ENCODE data around the gene ZYX.

GRCh38 chr7:143431109-143431508 is 50.0 kb downstream of the ZYX start:
- TF ChIP-seq AHR (CRISPR knock-in tag; IDR thresholded peaks at IDR 0.05) (no peak), POLR2AphosphoS5 (IDR thresholded peaks at IDR 0.05; ENCODE audit: low read depth, low read length) (no peak), CTCF (CRISPR knock-in tag; IDR thresholded peaks at IDR 0.05) (no peak), POLR2A (IDR thresholded peaks at IDR 0.05; ENCODE audit: insufficient read depth in 1 of 2, low read depth in 2 of 2, low read length in 2 of 2) (no peak), HMGXB4 (CRISPR knock-in tag; IDR thresholded peaks at IDR 0.05; ENCODE audit: borderline replicate concordance in 1 of 2, low read depth in 1 of 2) (no peak), ZNF451 (CRISPR knock-in tag; IDR thresholded peaks at IDR 0.05) (no peak), NR3C1 (CRISPR knock-in tag; IDR thresholded peaks at IDR 0.05) (no peak), BCLAF1 (IDR thresholded peaks at IDR 0.05) (no peak), CHD2 (IDR thresholded peaks at IDR 0.05; ENCODE audit: low read depth, low read length) (no peak), ELF4 (CRISPR knock-in tag; IDR thresholded peaks at IDR 0.05; ENCODE audit: borderline replicate concordance) (no peak), FOXO1 (CRISPR knock-in tag; IDR thresholded peaks at IDR 0.05) (no peak), CEBPB (IDR thresholded peaks at IDR 0.05; ENCODE audit: borderline replicate concordance, low read depth, low read length) (no peak), JARID2 (CRISPR knock-in tag; IDR thresholded peaks at IDR 0.05; ENCODE audit: insufficient replicate concordance) (no peak), ZNF333 (CRISPR knock-in tag; IDR thresholded peaks at IDR 0.05; ENCODE audit: borderline replicate concordance) (no peak)

Data from HepG2 (cell line).